Measurements from ENCODE around the gene GSK3B.

- TF ChIP-seq, protein P1, sequence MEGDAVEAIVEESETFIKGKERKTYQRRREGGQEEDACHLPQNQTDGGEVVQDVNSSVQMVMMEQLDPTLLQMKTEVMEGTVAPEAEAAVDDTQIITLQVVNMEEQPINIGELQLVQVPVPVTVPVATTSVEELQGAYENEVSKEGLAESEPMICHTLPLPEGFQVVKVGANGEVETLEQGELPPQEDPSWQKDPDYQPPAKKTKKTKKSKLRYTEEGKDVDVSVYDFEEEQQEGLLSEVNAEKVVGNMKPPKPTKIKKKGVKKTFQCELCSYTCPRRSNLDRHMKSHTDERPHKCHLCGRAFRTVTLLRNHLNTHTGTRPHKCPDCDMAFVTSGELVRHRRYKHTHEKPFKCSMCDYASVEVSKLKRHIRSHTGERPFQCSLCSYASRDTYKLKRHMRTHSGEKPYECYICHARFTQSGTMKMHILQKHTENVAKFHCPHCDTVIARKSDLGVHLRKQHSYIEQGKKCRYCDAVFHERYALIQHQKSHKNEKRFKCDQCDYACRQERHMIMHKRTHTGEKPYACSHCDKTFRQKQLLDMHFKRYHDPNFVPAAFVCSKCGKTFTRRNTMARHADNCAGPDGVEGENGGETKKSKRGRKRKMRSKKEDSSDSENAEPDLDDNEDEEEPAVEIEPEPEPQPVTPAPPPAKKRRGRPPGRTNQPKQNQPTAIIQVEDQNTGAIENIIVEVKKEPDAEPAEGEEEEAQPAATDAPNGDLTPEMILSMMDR (IDR thresholded peaks at IDR 0.05 in 2 of 3, conservative IDR thresholded peaks at IDR 0.05 in 1 of 3; ENCODE audit: borderline replicate concordance in 1 of 3, insufficient read depth in 1 of 3, low read depth in 2 of 3, low read length in 2 of 3), result no peak
- TF ChIP-seq EZH2phosphoT487 (IDR thresholded peaks at IDR 0.05; ENCODE audit: borderline replicate concordance) (no peak), EZH2 (IDR thresholded peaks at IDR 0.05) (no peak), ZNF274 (IDR thresholded peaks at IDR 0.05; ENCODE audit: low read depth, low read length) (no peak), SRF (IDR thresholded peaks at IDR 0.05; ENCODE audit: low read depth) (no peak), CEBPB (IDR thresholded peaks at IDR 0.05; ENCODE audit: low read depth) (no peak), SP1 (IDR thresholded peaks at IDR 0.05; ENCODE audit: low read depth) (no peak), EGR1 (IDR thresholded peaks at IDR 0.05; ENCODE audit: low read depth) (no peak)
Observed at GRCh38 chr3:120057029-120057428, 37.2 kb downstream of the GSK3B start.

Data from HCT116 (cell line).